HepG2 (cell line): Measurements from ENCODE around the gene YBX2. TPM values are rescaled to one million over a fixed set of nuclear protein-coding genes. Genes with fewer than 3 reads are reported as not detected.
A peak's percentile ranks its signal among the peaks of the same experiment; 100 is the strongest.

Experiments
- CC2D1A ChIP-seq: sonication (generic); formaldehyde crosslinking; IDR thresholded peaks from 2 replicates; pipeline ENCODE4 v1.8.1; 2023; ENCODE audit warnings: mild to moderate bottlenecking, missing genetic modification reagents
- CTCF ChIP-seq: sonication (generic); formaldehyde crosslinking; IDR thresholded peaks from 2 replicates; pipeline ENCODE4 v1.5.0; 2020; ENCODE audit warnings: mild to moderate bottlenecking, missing genetic modification reagents, moderate library complexity
- HNRNPLL ChIP-seq: fragments of 200-400 bp; formaldehyde crosslinking; IDR thresholded peaks from 2 replicates; pipeline ENCODE4 v1.6.1; 2017; ENCODE audit warnings: mild to moderate bottlenecking, low read depth, low read length; ENCODE audit not compliant: poor library complexity, severe bottlenecking
- IRF1 ChIP-seq: sonication (generic); formaldehyde crosslinking; IDR thresholded peaks from 2 replicates; pipeline ENCODE4 v1.4.0; 2020; ENCODE audit warnings: low read depth, mild to moderate bottlenecking, missing genetic modification reagents
- IRX3 ChIP-seq: sonication (generic); formaldehyde crosslinking; IDR thresholded peaks from 2 replicates; pipeline ENCODE4 v1.8.1; 2023; ENCODE audit warnings: mild to moderate bottlenecking, low read depth, missing genetic modification reagents, borderline replicate concordance
- PPARG ChIP-seq: conservative IDR thresholded peaks from 2 replicates; pipeline ENCODE4 v1.6.1; 2016; ENCODE audit warnings: missing biosample characterization, missing genetic modification reagents
- SIN3A ChIP-seq: IDR thresholded peaks from 2 replicates; pipeline ENCODE4 v1.6.1; 2011; ENCODE audit warnings: low read depth, mild to moderate bottlenecking, control low read depth, low read length, borderline replicate concordance
- SNAPC2 ChIP-seq: sonication (generic); formaldehyde crosslinking; IDR thresholded peaks from 2 replicates; pipeline ENCODE4 v1.8.1; 2022; ENCODE audit warnings: mild to moderate bottlenecking, missing genetic modification reagents
- TFE3 ChIP-seq: IDR thresholded peaks from 2 replicates; pipeline ENCODE4 v1.6.1; 2016
- ZBTB7B ChIP-seq: sonication (generic); formaldehyde crosslinking; IDR thresholded peaks from 2 replicates; pipeline ENCODE4 v1.4.0; 2020; ENCODE audit warnings: missing genetic modification reagents
- ZFP91 ChIP-seq: sonication (generic); formaldehyde crosslinking; IDR thresholded peaks from 2 replicates; pipeline ENCODE4 v1.9.0; 2022; ENCODE audit warnings: missing genetic modification reagents, mild to moderate bottlenecking, borderline replicate concordance
- ZMYM3 ChIP-seq: sonication (generic); formaldehyde crosslinking; IDR thresholded peaks from 2 replicates; pipeline ENCODE4 v1.5.1; 2020; ENCODE audit warnings: mild to moderate bottlenecking, missing genetic modification reagents
- ZNF10 ChIP-seq: sonication (generic); formaldehyde crosslinking; IDR thresholded peaks from 2 replicates; pipeline ENCODE4 v1.4.0; 2020; ENCODE audit warnings: mild to moderate bottlenecking, low read depth, missing genetic modification reagents, borderline replicate concordance
- ZNF317 ChIP-seq: sonication (generic); formaldehyde crosslinking; IDR thresholded peaks from 2 replicates; pipeline ENCODE4 v1.5.0; 2020; ENCODE audit warnings: mild to moderate bottlenecking, missing genetic modification reagents
- ZNF558 ChIP-seq: sonication (generic); formaldehyde crosslinking; IDR thresholded peaks from 2 replicates; pipeline ENCODE4 v1.9.0; 2022; ENCODE audit warnings: mild to moderate bottlenecking, missing genetic modification reagents, borderline replicate concordance
- ZNF670 ChIP-seq: sonication (generic); formaldehyde crosslinking; IDR thresholded peaks from 2 replicates; pipeline ENCODE4 v1.8.0; 2022; ENCODE audit warnings: mild to moderate bottlenecking, missing genetic modification reagents, borderline replicate concordance
- ZNF766 ChIP-seq: sonication (generic); formaldehyde crosslinking; IDR thresholded peaks from 2 replicates; pipeline ENCODE4 v1.5.0; 2020; ENCODE audit warnings: missing genetic modification reagents, borderline replicate concordance
- ZNF839 ChIP-seq: sonication (generic); formaldehyde crosslinking; IDR thresholded peaks from 2 replicates; pipeline ENCODE4 v1.4.0; 2020; ENCODE audit warnings: missing genetic modification reagents, mild to moderate bottlenecking, borderline replicate concordance
- ZSCAN25 ChIP-seq: sonication (generic); formaldehyde crosslinking; IDR thresholded peaks from 2 replicates; pipeline ENCODE4 v1.8.0; 2022; ENCODE audit warnings: mild to moderate bottlenecking, missing genetic modification reagents
- polyA plus RNA-seq, 8 experiments: library from polyadenylated mRNA; depleted of rRNA in 3 of 8; stranded (reverse) in 7 of 8; unstranded in 1 of 8; fragments of >200 nt; fragmentation: Illumina TruSeq in 4 of 8; extraction: Trizol in 4 of 8; gene quantifications; 2 replicates each; pipeline versions ENCODE4 v1.2.1 to v1.2.3, GENCODE V29; 2011 to 2016; ENCODE audit warnings: low read depth in 4 of 8, missing spikeins in 1 of 8, mixed read lengths in 1 of 8; ENCODE audit not compliant: insufficient read depth in 1 of 8
- total RNA-seq, 5 experiments: library from RNA; depleted of rRNA; stranded (reverse); fragments of >200 nt; fragmentation: Illumina TruSeq; extraction: Trizol; gene quantifications; 2 replicates each; pipeline ENCODE4 v1.2.3, GENCODE V29; 2016; ENCODE audit warnings: low read depth in 1 of 5
- TF ChIP-seq, protein P1 (sequence below): sonication (generic); formaldehyde crosslinking; conservative IDR thresholded peaks from 2 replicates; pipeline ENCODE4 v1.5.0; 2020; ENCODE audit warnings: missing genetic modification reagents
- TF ChIP-seq, protein P2 (sequence below): sonication (generic); formaldehyde crosslinking; IDR thresholded peaks from 2 replicates; pipeline ENCODE4 v1.8.0; 2022; ENCODE audit warnings: missing genetic modification reagents, mild to moderate bottlenecking, borderline replicate concordance

The YBX2 gene
- total and polyA plus RNA-seq, 2 of the 13 experiments (the other 11 are each of a cell fraction or from before 2014, with no cell fraction given): 0.12 to 0.22 TPM

DNA sequence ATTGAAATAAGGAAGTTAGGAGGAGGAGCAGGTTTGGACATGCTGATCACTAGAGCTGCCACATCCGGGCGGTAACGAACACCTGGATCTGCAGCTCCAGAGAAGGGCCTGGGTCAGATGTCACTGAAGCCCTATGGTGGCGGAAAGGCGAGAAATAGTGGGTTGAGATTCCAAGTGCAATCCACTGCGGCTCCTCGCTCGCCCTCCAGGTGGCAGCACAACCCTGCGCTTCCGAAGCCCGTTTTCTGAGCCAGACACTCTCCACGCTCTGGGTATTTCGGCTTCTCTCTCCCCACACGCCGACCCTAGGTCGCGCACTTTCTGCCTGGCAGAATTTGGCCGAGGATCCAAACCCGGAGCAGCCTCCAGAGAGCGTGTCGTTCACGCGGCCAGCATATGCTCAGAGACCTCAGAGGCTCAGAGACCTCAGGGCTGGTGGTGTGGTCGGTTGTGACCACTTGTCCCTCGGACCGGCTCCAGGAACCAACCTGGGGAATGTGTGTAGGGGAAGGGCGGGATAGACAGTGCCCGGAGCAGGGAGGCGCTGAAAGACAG, 13.8 kb downstream of the YBX2 start (continued):
- TF ChIP-seq, protein P1, sequence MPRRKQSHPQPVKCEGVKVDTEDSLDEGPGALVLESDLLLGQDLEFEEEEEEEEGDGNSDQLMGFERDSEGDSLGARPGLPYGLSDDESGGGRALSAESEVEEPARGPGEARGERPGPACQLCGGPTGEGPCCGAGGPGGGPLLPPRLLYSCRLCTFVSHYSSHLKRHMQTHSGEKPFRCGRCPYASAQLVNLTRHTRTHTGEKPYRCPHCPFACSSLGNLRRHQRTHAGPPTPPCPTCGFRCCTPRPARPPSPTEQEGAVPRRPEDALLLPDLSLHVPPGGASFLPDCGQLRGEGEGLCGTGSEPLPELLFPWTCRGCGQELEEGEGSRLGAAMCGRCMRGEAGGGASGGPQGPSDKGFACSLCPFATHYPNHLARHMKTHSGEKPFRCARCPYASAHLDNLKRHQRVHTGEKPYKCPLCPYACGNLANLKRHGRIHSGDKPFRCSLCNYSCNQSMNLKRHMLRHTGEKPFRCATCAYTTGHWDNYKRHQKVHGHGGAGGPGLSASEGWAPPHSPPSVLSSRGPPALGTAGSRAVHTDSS (CRISPR knock-in tag): no peak
- TF ChIP-seq ZMYM3 (CRISPR knock-in tag) (no peak), TFE3 (peak; percentile 47), IRX3 (CRISPR knock-in tag) (no peak), ZNF317 (no peak), ZNF558 (CRISPR knock-in tag) (no peak; the same call in 1 of the 2 replicates), ZSCAN25 (CRISPR knock-in tag) (peak; percentile 85), IRF1 (CRISPR knock-in tag) (no peak), CC2D1A (CRISPR knock-in tag) (no peak), SNAPC2 (CRISPR knock-in tag) (peak; percentile 88), ZFP91 (CRISPR knock-in tag) (peak; percentile 95; the same call in 1 of the 2 replicates), ZNF839 (CRISPR knock-in tag) (no peak), HNRNPLL (no peak), ZNF10 (CRISPR knock-in tag) (no peak), PPARG (CRISPR knock-in tag) (peak; percentile 64; the same call in 1 of the 2 replicates), ZNF766 (CRISPR knock-in tag) (no peak), ZBTB7B (no peak), ZNF670 (CRISPR knock-in tag) (no peak), CTCF (CRISPR knock-in tag) (peak; percentile 98), SIN3A (peak; percentile 65; the same call in 1 of the 2 replicates)
- TF ChIP-seq, protein P2, sequence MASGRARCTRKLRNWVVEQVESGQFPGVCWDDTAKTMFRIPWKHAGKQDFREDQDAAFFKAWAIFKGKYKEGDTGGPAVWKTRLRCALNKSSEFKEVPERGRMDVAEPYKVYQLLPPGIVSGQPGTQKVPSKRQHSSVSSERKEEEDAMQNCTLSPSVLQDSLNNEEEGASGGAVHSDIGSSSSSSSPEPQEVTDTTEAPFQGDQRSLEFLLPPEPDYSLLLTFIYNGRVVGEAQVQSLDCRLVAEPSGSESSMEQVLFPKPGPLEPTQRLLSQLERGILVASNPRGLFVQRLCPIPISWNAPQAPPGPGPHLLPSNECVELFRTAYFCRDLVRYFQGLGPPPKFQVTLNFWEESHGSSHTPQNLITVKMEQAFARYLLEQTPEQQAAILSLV (CRISPR knock-in tag): no peak; the same call in 1 of the 2 replicates
